Stomach (tissue), 9 donors: ENCODE data around the gene ITM2B. TPM values are rescaled to one million over a fixed set of nuclear protein-coding genes. Genes with fewer than 3 reads are reported as not detected.

Source experiments
- DNase-seq, 2 donors: peaks; one replicate each; pipeline versions ENCODE4 v3.0.0 to v3.0.0-alpha.2; 2013 to 2019
- H3K27ac ChIP-seq, 5 donors: fragments of 200-600 bp in 4 of 5; sonication (generic) in 4 of 5; one replicate each; pipeline ENCODE4 v1.5.1; 2013 to 2019; ENCODE audit warnings: mild to moderate bottlenecking in 1 of 5, moderate library complexity in 1 of 5
- H3K27me3 ChIP-seq, 3 donors: fragments of 200-600 bp; sonication (generic); one replicate each; pipeline ENCODE4 v1.5.1; 2017 to 2019; ENCODE audit warnings: mixed run types in 1 of 3
- H3K36me3 ChIP-seq, 4 donors: fragments of 200-600 bp; sonication (generic); 1 replicate in 3 of 4; 2 replicates in 1 of 4; pipeline ENCODE4 v1.5.1; 2016 to 2019
- H3K4me1 ChIP-seq, 4 donors: fragments of 200-600 bp; sonication (generic); one replicate each; pipeline ENCODE4 v1.5.1; 2016 to 2019
- H3K4me3 ChIP-seq, 4 donors: fragments of 200-600 bp; sonication (generic) in 3 of 4; one replicate each; pipeline ENCODE4 v1.5.1; 2016 to 2019; ENCODE audit warnings: mild to moderate bottlenecking in 1 of 4
- H3K9me3 ChIP-seq, 4 donors: fragments of 200-600 bp; sonication (generic); one replicate each; pipeline ENCODE4 v1.5.1; 2016 to 2019
- CTCF ChIP-seq, 7 experiments: fragments of 450-650 bp in 4 of 7; fragments of 200-600 bp in 3 of 7; sonication (generic) in 3 of 7; IDR thresholded peaks; one replicate each; pipeline ENCODE4 v1.5.1; 2016 to 2019; ENCODE audit warnings: antibody characterized with exemption in 7 of 7, control low read depth in 2 of 7, mild to moderate bottlenecking in 1 of 7
- EP300 ChIP-seq: sonication (generic); formaldehyde crosslinking; IDR thresholded peaks from one replicate; pipeline ENCODE4 v1.6.1; 2017; ENCODE audit warnings: antibody characterized with exemption
- POLR2A ChIP-seq, 4 donors: fragments of 450-650 bp; IDR thresholded peaks; one replicate each; pipeline ENCODE4 v1.6.1; 2016; ENCODE audit warnings: antibody characterized with exemption in 4 of 4, control low read depth in 2 of 4, mild to moderate bottlenecking in 1 of 4, moderate library complexity in 1 of 4
- POLR2AphosphoS5 ChIP-seq, 3 donors: sonication (generic); formaldehyde crosslinking; IDR thresholded peaks; one replicate each; pipeline ENCODE4 v1.6.1; 2016; ENCODE audit warnings: antibody characterized with exemption in 3 of 3
- WGBS, 5 donors: extraction: QIAGEN DNeasy Blood & Tissue Kit in 3 of 5; methylation state at CpG; one replicate each; pipeline versions ENCODE4 v1.1.5 to v1.1.7; 2013 to 2018; 5-methylcytosine and 5-hydroxymethylcytosine counted together
- intact Hi-C: fragments of 100-400 bp; cut with DNase I; formaldehyde crosslinking; loops from one replicate; pipeline ENCODE4 v1.15.1; 2023; ENCODE audit warnings: low total_unique reads
- polyA plus RNA-seq, 3 donors: library from polyadenylated mRNA; stranded (reverse); fragments of 200-250 nt; gene quantifications; one replicate each; pipeline ENCODE4 v1.2.3, GENCODE V29; 2013
- total RNA-seq, 5 donors: library from RNA; depleted of rRNA; stranded (reverse); fragments of >200 nt; gene quantifications; one replicate each; pipeline versions ENCODE4 v1.1.0 to v1.2.3, GENCODE V29; 2014 to 2016
- donor health status: healthy with polysubstance abuse.
- donor health status: Bipolar disorder and iron deficiency.
- donor health status: healthy.

The ITM2B gene
- total and polyA plus RNA-seq, 8 donors = 113 to 419 (median 282) TPM

GRCh38 chr13:48255954-48256353 is 22.9 kb downstream of the ITM2B start:
- no peaks in the 10 kb centered on the region for H3K9me3 ChIP-seq
- H3K4me3 ChIP-seq = no peak overlapping the region
- no peaks in the 10 kb centered on the region for H3K27me3 ChIP-seq
- intact Hi-C loops = no loop called here
- peaks cover 0 to 71% (median 38%) of the 10 kb centered on the region in 4 donors for H3K4me1 ChIP-seq
- peaks cover 45 to 75% (median 70%) of the 10 kb centered on the region in 4 donors for H3K36me3 ChIP-seq
- 49 to 67% (median 53%) methylated on average over 1 of the region's 1 CpG for WGBS, 5 donors
- peak in 1 of 2 donors; percentile 33 for DNase-seq
- no peak for TF ChIP-seq EP300
- TF ChIP-seq CTCF (IDR thresholded peaks at IDR 0.05) = no peak
- TF ChIP-seq POLR2AphosphoS5 (IDR thresholded peaks at IDR 0.05) = no peak
- no peak for TF ChIP-seq POLR2A (IDR thresholded peaks at IDR 0.05)
- H3K27ac ChIP-seq = no peak overlapping the region

GRCh38 chr13:48258002-48258401 is 25.0 kb downstream of the ITM2B start:
- Histone ChIP-seq H3K4me1 (peaks cover 0 to 51% (median 29%) of the 10 kb centered on the region in 4 donors), H3K9me3 (no peaks in the 10 kb centered on the region), H3K36me3 (peaks cover 54 to 96% (median 90%) of the 10 kb centered on the region in 4 donors), H3K27ac (no peak overlapping the region), H3K4me3 (no peak overlapping the region), H3K27me3 (no peaks in the 10 kb centered on the region)
- TF ChIP-seq POLR2A (IDR thresholded peaks at IDR 0.05) (no peak), CTCF (IDR thresholded peaks at IDR 0.05) (no peak), EP300 (no peak), POLR2AphosphoS5 (IDR thresholded peaks at IDR 0.05) (no peak)
- intact Hi-C loops = no loop called here
- DNase-seq = peak in 1 of 2 donors; percentile 55

- Histone ChIP-seq H3K27ac (no peak overlapping the region), H3K36me3 (peaks cover 57 to 100% (median 95%) of the 10 kb centered on the region in 4 donors), H3K27me3 (no peaks in the 10 kb centered on the region), H3K4me1 (peaks cover 0 to 50% (median 24%) of the 10 kb centered on the region in 4 donors), H3K4me3 (no peak overlapping the region), H3K9me3 (no peaks in the 10 kb centered on the region)
- TF ChIP-seq CTCF (IDR thresholded peaks at IDR 0.05) (no peak), EP300 (no peak), POLR2A (IDR thresholded peaks at IDR 0.05) (no peak), POLR2AphosphoS5 (IDR thresholded peaks at IDR 0.05) (no peak)
- DNase-seq = no peak
- 77 to 95% (median 87%) methylated on average over 3 of the region's 3 CpGs for WGBS, 5 donors
- intact Hi-C loops = no loop called here
Measured at GRCh38 chr13:48258430-48258829, 25.4 kb downstream of the ITM2B start.

- TF ChIP-seq POLR2AphosphoS5 (IDR thresholded peaks at IDR 0.05) (no peak), POLR2A (IDR thresholded peaks at IDR 0.05) (no peak), EP300 (no peak), CTCF (IDR thresholded peaks at IDR 0.05) (no peak)
- intact Hi-C loops = no loop called here
- Histone ChIP-seq H3K36me3 (peaks cover 48 to 99% (median 97%) of the 10 kb centered on the region in 4 donors), H3K27me3 (no peaks in the 10 kb centered on the region), H3K27ac (no peak overlapping the region), H3K4me3 (no peak overlapping the region), H3K9me3 (no peaks in the 10 kb centered on the region), H3K4me1 (peaks cover 0 to 36% (median 9%) of the 10 kb centered on the region in 4 donors)
- WGBS, 5 donors = 88 to 92% (median 89%) methylated on average over 4 of the region's 4 CpGs
- no peak for DNase-seq
Measured at GRCh38 chr13:48260970-48261369, 28.0 kb downstream of the ITM2B start.
